Epithelial cell of prostate (primary cell): ENCODE measurements around the gene WDR77.

Experiments used
- DNase-seq: peaks from one replicate; pipeline ENCODE4 v3.0.0-alpha.2; 2011; ENCODE audit warnings: low read depth, low spot score
- H3K27ac ChIP-seq: fragments of 450-650 bp; 2 replicates; pipeline ENCODE4 v1.5.1; 2017; ENCODE audit warnings: mild to moderate bottlenecking

The WDR77 gene

GRCh38 chr1:111448918-111449702 lies at the start of gene WDR77, which contains the start of gene ATP5PB:
Gene WDR77, minus strand, starts transcription at chr1:111449256. Its CDS starts 87 bp downstream, at chr1:111449169.
Gene ATP5PB, plus strand, starts transcription at chr1:111449464. Its CDS starts 78 bp downstream, at chr1:111449542.
- peak; percentile 97 for DNase-seq
- peak within 1 kb of the TSS; percentile 76 for H3K27ac ChIP-seq

- H3K27ac ChIP-seq: no peak overlapping the region
- no peak for DNase-seq
These were observed 48.5 kb upstream of the WDR77 start for GRCh38 chr1:111497592-111497991.

DNA sequence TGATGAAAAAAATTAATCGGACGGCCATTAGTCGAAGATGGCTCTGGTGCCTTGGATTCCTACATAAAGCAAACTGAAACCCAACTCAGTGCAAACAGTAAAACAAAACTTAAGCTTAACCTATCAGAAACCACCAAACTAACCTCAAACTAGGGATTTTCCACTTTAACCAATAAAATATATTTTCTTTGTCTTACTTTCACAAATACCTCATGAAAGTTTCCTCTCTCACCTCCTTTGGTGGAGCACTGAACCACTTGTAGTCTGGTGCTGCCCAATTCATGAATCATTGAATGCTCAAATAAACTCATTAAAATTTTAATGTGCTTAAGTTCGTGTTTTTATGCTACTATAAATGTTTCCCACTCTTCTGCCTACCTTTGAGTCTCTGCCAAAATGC lies 47.3 kb upstream of the WDR77 start:
- DNase-seq: no peak
- H3K27ac ChIP-seq: no peak overlapping the region

- H3K27ac ChIP-seq: no peak overlapping the region
- no peak for DNase-seq
These were observed 42.0 kb upstream of the WDR77 start for GRCh38 chr1:111491070-111491469.

GRCh38 chr1:111490220-111490619 lies 41.2 kb upstream of the WDR77 start:
- no peak overlapping the region for H3K27ac ChIP-seq
- no peak for DNase-seq

- no peak for DNase-seq
- H3K27ac ChIP-seq: no peak overlapping the region
These were observed 40.5 kb upstream of the WDR77 start for GRCh38 chr1:111489604-111490003.

DNA sequence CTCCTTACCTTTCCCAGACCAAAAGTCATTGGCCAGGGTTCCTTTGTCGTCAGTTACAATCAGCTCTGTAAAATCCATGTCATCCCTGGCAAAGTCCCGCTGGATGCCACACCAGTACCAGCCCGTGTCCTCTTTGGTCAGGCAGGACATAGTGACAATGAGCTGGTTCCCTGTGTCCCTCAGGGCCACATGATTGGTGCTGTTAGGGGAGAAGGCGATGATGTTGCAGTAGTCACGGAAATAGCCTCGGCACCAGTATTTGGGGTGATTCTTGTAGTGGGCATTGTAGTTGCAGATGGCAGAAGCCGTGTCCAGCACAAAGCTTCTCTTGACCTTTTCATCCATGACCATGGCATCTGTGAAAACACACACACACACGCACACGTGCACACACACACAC lies 39.6 kb upstream of the WDR77 start:
- H3K27ac ChIP-seq: no peak overlapping the region
- DNase-seq: no peak

GRCh38 chr1:111487133-111487532 lies 38.1 kb upstream of the WDR77 start:
- H3K27ac ChIP-seq: no peak overlapping the region
- no peak for DNase-seq

- no peak overlapping the region for H3K27ac ChIP-seq
- DNase-seq: no peak
These were observed 37.4 kb upstream of the WDR77 start for GRCh38 chr1:111486431-111486830.

GRCh38 chr1:111484391-111485026 lies 35.5 kb upstream of the WDR77 start:
- H3K27ac ChIP-seq: no peak overlapping the region
- DNase-seq: no peak

DNA sequence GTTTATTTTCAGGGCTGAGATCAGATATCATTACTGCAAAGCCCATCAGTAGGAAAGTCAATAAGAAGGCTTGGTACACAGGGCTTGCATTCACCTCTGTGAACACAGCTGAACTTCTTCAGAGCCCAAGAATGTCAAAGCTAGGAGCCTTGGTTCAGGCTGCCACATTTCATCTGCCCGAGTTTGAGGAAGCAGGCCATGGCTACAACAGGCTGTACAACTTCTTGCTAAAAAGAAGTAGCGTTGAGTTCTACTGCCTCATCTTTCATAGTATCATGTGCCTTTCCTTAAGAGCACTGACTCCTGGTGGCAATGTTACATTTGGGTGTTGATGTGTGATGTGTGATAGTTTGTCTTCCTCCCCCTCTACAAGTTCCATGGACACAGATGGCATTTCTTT lies 34.8 kb upstream of the WDR77 start:
- H3K27ac ChIP-seq: no peak overlapping the region
- DNase-seq: no peak

DNA sequence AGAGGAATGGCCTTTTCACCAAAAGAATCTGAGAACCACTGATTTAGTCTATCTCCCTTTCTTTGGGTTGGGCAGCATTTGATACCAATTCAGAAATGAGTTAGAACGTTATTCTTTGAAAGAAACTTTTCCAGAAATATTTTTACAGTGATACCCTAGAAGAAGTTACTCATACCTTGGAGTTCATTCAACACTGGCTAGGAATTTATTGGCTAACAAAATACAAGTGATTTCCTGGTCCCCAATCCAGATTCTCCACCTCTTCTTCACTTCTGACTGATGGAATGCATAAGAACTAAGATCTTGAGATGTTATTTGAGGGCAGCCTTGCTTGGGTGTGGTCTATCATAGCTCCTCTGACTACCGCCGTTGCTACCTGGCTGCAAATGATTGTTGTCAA lies 34.1 kb upstream of the WDR77 start:
- no peak for DNase-seq
- no peak overlapping the region for H3K27ac ChIP-seq

GRCh38 chr1:111481387-111482221 lies 32.5 kb upstream of the WDR77 start:
- no peak for DNase-seq
- H3K27ac ChIP-seq: no peak overlapping the region

- H3K27ac ChIP-seq: no peak overlapping the region
These were observed 31.6 kb upstream of the WDR77 start for GRCh38 chr1:111480674-111481073.

GRCh38 chr1:111476761-111477309 lies 27.8 kb upstream of the WDR77 start:
- DNase-seq: no peak
- H3K27ac ChIP-seq: no peak overlapping the region

More at GRCh38 chr1:111480674-111481073, 31.6 kb upstream of the WDR77 start:
- no peak for DNase-seq

DNA sequence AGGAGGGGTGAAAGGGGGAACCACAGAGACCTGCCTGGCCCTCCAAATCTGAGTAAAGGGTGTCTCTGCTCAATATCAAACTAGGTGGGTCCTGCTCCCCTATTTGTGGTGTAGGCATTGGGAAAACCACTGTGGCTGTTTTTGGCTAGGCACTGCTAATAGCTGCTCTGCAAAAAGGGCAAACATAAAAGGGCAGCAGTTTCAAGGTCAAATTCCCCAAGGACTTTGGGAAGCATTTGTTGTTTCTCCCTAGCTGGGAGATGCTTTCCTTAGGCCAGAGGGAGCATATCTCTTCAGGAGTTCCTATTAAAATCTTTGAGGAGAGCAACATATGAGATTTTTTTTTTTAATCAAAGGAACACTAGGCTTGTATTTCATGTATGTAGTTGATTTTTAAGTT lies 27.2 kb upstream of the WDR77 start:
- DNase-seq: no peak
- H3K27ac ChIP-seq: no peak overlapping the region

DNA sequence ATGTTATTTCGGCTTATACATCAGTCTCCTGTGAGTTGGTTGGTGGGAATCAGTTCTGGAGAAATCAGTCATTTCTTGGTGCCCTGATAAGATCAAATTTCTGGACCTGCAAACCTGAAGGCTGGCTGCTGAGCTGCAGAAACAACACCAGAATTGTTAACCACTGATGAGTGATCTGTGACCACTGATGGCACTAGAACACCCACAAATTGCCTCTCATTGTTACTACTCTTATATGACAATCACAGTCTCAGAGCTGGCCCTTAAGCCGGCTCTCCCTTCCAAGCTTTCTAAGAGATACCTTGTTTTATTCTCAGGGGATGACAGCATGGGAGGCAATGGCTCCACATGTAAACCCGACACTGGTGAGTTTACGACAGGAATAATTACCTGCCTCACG lies 26.6 kb upstream of the WDR77 start:
- DNase-seq: no peak

DNA sequence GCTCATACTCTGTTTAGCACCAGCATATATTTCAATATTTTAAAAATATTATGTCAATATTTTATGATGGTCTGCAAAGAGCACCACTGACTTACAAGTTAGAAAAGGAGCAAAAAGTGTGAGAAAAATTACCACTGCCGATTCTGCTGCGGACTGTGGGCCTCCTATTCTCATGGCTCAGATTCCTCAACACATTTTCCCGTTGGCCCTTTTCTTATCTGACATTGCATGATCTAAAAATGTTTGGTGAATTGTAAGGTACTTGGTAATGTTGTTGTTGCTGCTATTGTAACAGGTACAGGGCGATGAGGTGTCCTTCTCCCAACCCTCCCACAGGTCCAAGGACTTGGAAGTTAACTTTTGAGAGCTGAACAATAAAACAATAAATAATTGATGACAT lies 25.5 kb upstream of the WDR77 start:
- DNase-seq: no peak
- no peak overlapping the region for H3K27ac ChIP-seq

More for the DNA sequence above, 26.6 kb upstream of the WDR77 start:
- H3K27ac ChIP-seq: no peak overlapping the region

DNA sequence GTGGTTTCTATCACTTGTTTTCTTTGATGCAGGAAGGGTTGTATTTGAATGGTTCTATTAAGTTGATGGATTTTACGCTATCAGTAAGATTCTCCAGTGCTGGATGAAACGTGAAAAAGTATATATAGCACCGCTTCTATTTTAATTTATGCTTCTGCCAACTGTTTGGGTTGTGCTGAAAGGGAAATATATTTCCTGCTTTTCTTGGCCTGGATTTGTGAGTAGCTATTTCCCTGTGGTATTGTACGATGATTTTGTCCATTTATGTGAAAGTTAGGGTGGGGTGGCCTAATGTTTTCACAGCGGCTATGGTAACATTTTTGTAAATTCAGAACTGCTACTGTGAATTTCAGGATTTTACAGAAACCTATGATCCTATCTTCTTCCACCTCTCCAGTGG lies 25.1 kb upstream of the WDR77 start:
- no peak overlapping the region for H3K27ac ChIP-seq
- DNase-seq: no peak

GRCh38 chr1:111471538-111471937 lies 22.5 kb upstream of the WDR77 start:
- no peak for DNase-seq
- no peak overlapping the region for H3K27ac ChIP-seq

DNA sequence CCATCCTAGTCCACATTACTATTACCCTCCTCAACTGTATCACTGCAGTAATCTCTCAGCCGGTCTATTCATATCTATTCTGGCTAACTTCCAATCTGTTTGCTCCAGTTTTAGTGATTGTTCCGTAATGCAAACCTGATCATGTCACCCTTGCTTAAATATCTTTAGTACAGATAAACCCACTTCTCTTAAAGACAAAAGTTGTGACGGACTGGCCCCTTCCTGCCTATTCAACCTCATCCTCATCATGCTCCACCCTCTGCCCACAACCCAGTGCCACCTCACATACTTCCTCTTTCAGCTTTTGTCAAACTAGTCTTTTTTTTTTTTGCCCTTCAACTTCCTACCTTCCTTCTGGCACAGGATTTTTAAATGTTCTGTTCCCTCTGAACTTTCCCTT lies 22.0 kb upstream of the WDR77 start:
- no peak for DNase-seq
- no peak overlapping the region for H3K27ac ChIP-seq
